ENCODE results near the gene SFSWAP.

The SFSWAP gene

GRCh38 chr12:131799828-131800593 is 89.1 kb downstream of the SFSWAP start:
- Histone ChIP-seq H3K27me3 (no peaks in the 10 kb centered on the region), H3K4me1 (peaks cover 0 to 5% (median 0%) of the 10 kb centered on the region in 4 donors), H3K4me3 (no peak overlapping the region), H3K27ac (no peak overlapping the region), H3K9me3 (no peaks in the 10 kb centered on the region), H3K36me3 (peaks cover 45 to 75% (median 59%) of the 10 kb centered on the region in 3 donors)
- no peak for DNase-seq
- TF ChIP-seq CTCF (IDR thresholded peaks at IDR 0.05) = no peak
- intact Hi-C loops (cut with DNase I; ENCODE audit: low total_unique reads) = no loop called here

- Histone ChIP-seq H3K36me3 (peaks cover 45 to 69% (median 53%) of the 10 kb centered on the region in 3 donors), H3K4me3 (no peak overlapping the region), H3K27me3 (no peaks in the 10 kb centered on the region), H3K27ac (no peak overlapping the region), H3K4me1 (peaks cover 0 to 5% (median 0%) of the 10 kb centered on the region in 4 donors), H3K9me3 (no peaks in the 10 kb centered on the region)
- intact Hi-C loops (cut with DNase I; ENCODE audit: low total_unique reads) = no loop called here
- no peak for DNase-seq
- no peak for TF ChIP-seq CTCF (IDR thresholded peaks at IDR 0.05)
These were observed 89.8 kb downstream of the SFSWAP start for GRCh38 chr12:131800594-131801135.

- intact Hi-C loops (cut with DNase I; ENCODE audit: low total_unique reads) = no loop called here
- Histone ChIP-seq H3K36me3 (peaks cover 45 to 64% (median 53%) of the 10 kb centered on the region in 3 donors), H3K27me3 (no peaks in the 10 kb centered on the region), H3K4me1 (peaks cover 0 to 5% (median 0%) of the 10 kb centered on the region in 4 donors), H3K9me3 (no peaks in the 10 kb centered on the region), H3K27ac (no peak overlapping the region), H3K4me3 (no peak overlapping the region)
- no peak for DNase-seq
- no peak for TF ChIP-seq CTCF (IDR thresholded peaks at IDR 0.05)
These were observed 90.5 kb downstream of the SFSWAP start for GRCh38 chr12:131801254-131801866.

- H3K27ac ChIP-seq = no peak overlapping the region
- TF ChIP-seq CTCF (IDR thresholded peaks at IDR 0.05) = no peak
- peaks cover 23 to 38% (median 31%) of the 10 kb centered on the region in 3 donors for H3K36me3 ChIP-seq
- H3K4me3 ChIP-seq = no peak overlapping the region
- peaks cover 0 to 5% (median 0%) of the 10 kb centered on the region in 4 donors for H3K4me1 ChIP-seq
- no peak for DNase-seq
- H3K27me3 ChIP-seq = no peaks in the 10 kb centered on the region
- intact Hi-C loops (cut with DNase I; ENCODE audit: low total_unique reads) = no loop called here
- H3K9me3 ChIP-seq = no peaks in the 10 kb centered on the region
These were observed 93.2 kb downstream of the SFSWAP start for GRCh38 chr12:131803961-131804521.

GRCh38 chr12:131805421-131805820 is 94.5 kb downstream of the SFSWAP start:
- intact Hi-C loops (cut with DNase I; ENCODE audit: low total_unique reads) = no loop called here
- no peak for DNase-seq
- H3K9me3 ChIP-seq = no peaks in the 10 kb centered on the region
- H3K36me3 ChIP-seq = peaks cover 13 to 24% (median 18%) of the 10 kb centered on the region in 3 donors
- peaks cover 0 to 5% (median 0%) of the 10 kb centered on the region in 4 donors for H3K4me1 ChIP-seq
- TF ChIP-seq CTCF (IDR thresholded peaks at IDR 0.05) = no peak
- no peaks in the 10 kb centered on the region for H3K27me3 ChIP-seq
- no peak overlapping the region for H3K27ac ChIP-seq
- H3K4me3 ChIP-seq = no peak overlapping the region
